DOHH2 (cell line): Measurements from ENCODE around the gene FLNB.
"Not testable (repeated sequence)": the region's sequence is repeated elsewhere in the genome, so short reads cannot be mapped to it uniquely, and the experiment has no call there.

Experiments
- H3F3A ChIP-seq: fragments of 200-600 bp; sonication (generic), shearing (Covaris generic); 2 replicates; pipeline ENCODE4 v1.6.0; 2016; ENCODE audit warnings: antibody characterized with exemption, mild to moderate bottlenecking; ENCODE audit not compliant: control insufficient read depth, insufficient read depth
- H3K27ac ChIP-seq: fragments of 200-600 bp; sonication (generic); 2 replicates; pipeline ENCODE4 v1.5.1; 2014; ENCODE audit warnings: low read depth, mild to moderate bottlenecking, low read length, moderate library complexity
- H3K27me3 ChIP-seq: fragments of 200-600 bp; sonication (generic); 2 replicates; pipeline ENCODE4 v1.6.1; 2014; ENCODE audit warnings: mild to moderate bottlenecking, low read length, mixed read lengths; ENCODE audit not compliant: control insufficient read depth
- H3K36me3 ChIP-seq: fragments of 200-600 bp; sonication (generic); 2 replicates; pipeline ENCODE4 v1.6.1; 2014; ENCODE audit warnings: mild to moderate bottlenecking, low read length, moderate library complexity, mixed read lengths; ENCODE audit not compliant: control insufficient read depth
- H3K4me1 ChIP-seq: fragments of 200-600 bp; sonication (generic); 2 replicates; pipeline ENCODE4 v1.6.1; 2014; ENCODE audit warnings: mild to moderate bottlenecking, low read length, mixed read lengths; ENCODE audit not compliant: control insufficient read depth
- H3K4me2 ChIP-seq: fragments of 200-600 bp; sonication (generic); 2 replicates; pipeline ENCODE4 v1.6.0; 2014; ENCODE audit warnings: mild to moderate bottlenecking, low read length, moderate library complexity
- H3K4me3 ChIP-seq: fragments of 200-600 bp; sonication (generic); 2 replicates; pipeline ENCODE4 v1.5.1; 2014; ENCODE audit warnings: mild to moderate bottlenecking, low read length, mixed read lengths
- H3K79me2 ChIP-seq: fragments of 200-600 bp; sonication (generic); 2 replicates; pipeline ENCODE4 v1.6.1; 2014; ENCODE audit warnings: mild to moderate bottlenecking, low read length, mixed read lengths; ENCODE audit not compliant: control insufficient read depth
- H3K9me2 ChIP-seq: fragments of 200-600 bp; sonication (generic); replicated peaks from 2 replicates; pipeline ENCODE4 v1.6.1; 2014; ENCODE audit warnings: mild to moderate bottlenecking, low read length, mixed read lengths; ENCODE audit not compliant: control insufficient read depth
- H3K9me3 ChIP-seq: fragments of 200-600 bp; sonication (generic); 2 replicates; pipeline ENCODE4 v1.6.1; 2014; ENCODE audit warnings: antibody characterized with exemption, low read length, mixed read lengths; ENCODE audit not compliant: control insufficient read depth, insufficient read depth
- H4K20me1 ChIP-seq: fragments of 200-600 bp; sonication (generic); 2 replicates; pipeline ENCODE4 v1.6.0; 2014; ENCODE audit warnings: low read depth, mild to moderate bottlenecking, antibody characterized with exemption, low read length, moderate library complexity; ENCODE audit not compliant: control insufficient read depth, insufficient read depth
- CTCF ChIP-seq: fragments of 200-600 bp; sonication (generic); IDR thresholded peaks from one replicate; pipeline ENCODE4 v1.5.1; 2014; ENCODE audit warnings: antibody characterized with exemption, mild to moderate bottlenecking, low read depth, low read length; ENCODE audit not compliant: poor library complexity, severe bottlenecking
- EZH2phosphoT487 ChIP-seq: fragments of 200-600 bp; sonication (generic); IDR thresholded peaks from 2 replicates; pipeline ENCODE4 v1.6.1; 2017; ENCODE audit warnings: borderline replicate concordance, mild to moderate bottlenecking, antibody characterized with exemption, low read length, moderate library complexity, mixed read lengths

The FLNB gene

GRCh38 chr3:58200846-58201355 lies 192.7 kb downstream of the FLNB start:
- peak overlapping the region; percentile 66 for H3K4me2 ChIP-seq
- H3K79me2 ChIP-seq = no peaks in the 10 kb centered on the region

GRCh38 chr3:58201451-58201850 lies 193.2 kb downstream of the FLNB start:
- H3K4me1 ChIP-seq = peaks cover 65% of the 10 kb centered on the region
- H3F3A ChIP-seq, H4K20me1 ChIP-seq, H3K9me3 ChIP-seq, H3K79me2 ChIP-seq, H3K9me2 ChIP-seq, H3K27me3 ChIP-seq, H3K36me3 ChIP-seq, H3K4me3 ChIP-seq: not testable (repeated sequence)
- H3K4me2 ChIP-seq = peak overlapping the region; percentile 21
- peak overlapping the region; percentile 28 for H3K27ac ChIP-seq

More at GRCh38 chr3:58200846-58201355, 192.7 kb downstream of the FLNB start:
- peaks cover 9% of the 10 kb centered on the region for H3F3A ChIP-seq
- H4K20me1 ChIP-seq = no peaks in the 10 kb centered on the region
- H3K27me3 ChIP-seq = no peaks in the 10 kb centered on the region
- no peaks in the 10 kb centered on the region for H3K9me2 ChIP-seq
- H3K4me1 ChIP-seq = peaks cover 68% of the 10 kb centered on the region
- peaks cover 5% of the 10 kb centered on the region for H3K9me3 ChIP-seq
- H3K4me3 ChIP-seq = peak overlapping the region; percentile 47
- no peak for TF ChIP-seq EZH2phosphoT487
- no peak for TF ChIP-seq CTCF
- H3K36me3 ChIP-seq = no peaks in the 10 kb centered on the region
- H3K27ac ChIP-seq = peak overlapping the region; percentile 28

GRCh38 chr3:58202917-58203360 lies 194.7 kb downstream of the FLNB start:
- no peaks in the 10 kb centered on the region for H3K36me3 ChIP-seq
- no peak overlapping the region for H3K27ac ChIP-seq
- no peaks in the 10 kb centered on the region for H3K27me3 ChIP-seq
- H3K9me2 ChIP-seq = no peaks in the 10 kb centered on the region
- H3K4me2 ChIP-seq = peak overlapping the region; percentile 14; the same call in 1 of the 2 replicates
- peaks cover 2% of the 10 kb centered on the region; the same call in 1 of the 2 replicates for H3F3A ChIP-seq
- H3K79me2 ChIP-seq = no peaks in the 10 kb centered on the region
- peaks cover 50% of the 10 kb centered on the region for H3K4me1 ChIP-seq
- no peaks in the 10 kb centered on the region for H4K20me1 ChIP-seq
- H3K9me3 ChIP-seq = peaks cover 2% of the 10 kb centered on the region; the same call in 1 of the 2 replicates
- TF ChIP-seq CTCF (no peak), EZH2phosphoT487 (no peak)
- H3K4me3 ChIP-seq = no peak overlapping the region

GRCh38 chr3:58203541-58203940 lies 195.3 kb downstream of the FLNB start:
- H3K4me3 ChIP-seq = no peak overlapping the region
- TF ChIP-seq CTCF = no peak
- TF ChIP-seq EZH2phosphoT487 = no peak
- no peaks in the 10 kb centered on the region for H3K27me3 ChIP-seq
- H3F3A ChIP-seq = peaks cover 2% of the 10 kb centered on the region; the same call in 1 of the 2 replicates
- H3K4me1 ChIP-seq = peaks cover 44% of the 10 kb centered on the region
- no peaks in the 10 kb centered on the region for H3K9me2 ChIP-seq
- H3K79me2 ChIP-seq = no peaks in the 10 kb centered on the region
- no peak overlapping the region for H3K4me2 ChIP-seq
- H3K9me3 ChIP-seq = peaks cover 2% of the 10 kb centered on the region; the same call in 1 of the 2 replicates
- H4K20me1 ChIP-seq = no peaks in the 10 kb centered on the region
- no peaks in the 10 kb centered on the region for H3K36me3 ChIP-seq
- no peak overlapping the region for H3K27ac ChIP-seq
